T-cell (primary cell): Measurements from ENCODE around the gene ATP6V1B1. TPM values are rescaled to one million over a fixed set of nuclear protein-coding genes. Genes with fewer than 3 reads are reported as not detected.
A peak's percentile ranks its signal among the peaks of the same experiment; 100 is the strongest.

Experiments used
- ATAC-seq, 4 experiments: fragments of 200-7000 bp in 3 of 4; fragments of 150-1000 bp in 1 of 4; cut with Tn5 transposase; replicated peaks in 1 of 4; 1 replicate in 3 of 4; 2 replicates in 1 of 4; pipeline ENCODE4 v1.10.0; 2021; ENCODE audit warnings: moderate library complexity in 3 of 4, mild to moderate bottlenecking in 2 of 4, moderate number of reproducible peaks in 1 of 4
- CTCF ChIA-PET, 2 donors: fragments of 300-600 bp; sonication (Branson Sonifier 250); formaldehyde crosslinking; loops; one replicate each; lab custom pipeline; 2022; ENCODE audit warnings: antibody characterized with exemption in 2 of 2; lab: Charles Lee
- POLR2A ChIA-PET, 2 donors: fragments of 300-600 bp; sonication (Branson Sonifier 250); formaldehyde crosslinking; loops; one replicate each; lab custom pipeline; 2022; ENCODE audit warnings: antibody characterized with exemption in 2 of 2; lab: Charles Lee
- DNase-seq, 35 experiments: peaks; one replicate each; pipeline versions ENCODE4 v3.0.0 to v3.0.0-alpha.2; 2013 to 2023
- H3K27ac ChIP-seq: one replicate; pipeline ENCODE4 v1.5.1; 2013; ENCODE audit warnings: low read length
- H3K27me3 ChIP-seq, 2 experiments: replicated peaks in 1 of 2; 1 replicate in 1 of 2; 2 replicates in 1 of 2; pipeline versions ENCODE4 v1.6.1 to v1.7.0; 2013; ENCODE audit warnings: low read length in 1 of 2, mixed read lengths in 1 of 2; ENCODE audit not compliant: control insufficient read depth in 2 of 2, insufficient read depth in 2 of 2; ENCODE audit errors: extremely low read depth in 1 of 2
- H3K36me3 ChIP-seq, 2 donors: 1 replicate in 1 of 2; 2 replicates in 1 of 2; pipeline versions ENCODE4 v1.6.1 to v1.7.0; 2013; ENCODE audit warnings: low read length in 1 of 2; ENCODE audit not compliant: control insufficient read depth in 2 of 2, insufficient read depth in 1 of 2; ENCODE audit errors: extremely low read depth in 1 of 2
- H3K4me1 ChIP-seq, 2 experiments: 1 replicate in 1 of 2; 2 replicates in 1 of 2; pipeline versions ENCODE4 v1.6.1 to v1.7.0; 2013; ENCODE audit warnings: low read length in 2 of 2, mixed read lengths in 1 of 2; ENCODE audit not compliant: insufficient read depth in 2 of 2, control insufficient read depth in 1 of 2; ENCODE audit errors: extremely low read depth in 1 of 2
- H3K4me3 ChIP-seq, 2 donors: 1 replicate in 1 of 2; 2 replicates in 1 of 2; pipeline versions ENCODE4 v1.5.1 to v1.7.0; 2013; ENCODE audit warnings: mild to moderate bottlenecking in 2 of 2, low read length in 1 of 2, moderate library complexity in 1 of 2; ENCODE audit not compliant: control insufficient read depth in 1 of 2; ENCODE audit errors: extremely low read depth in 1 of 2
- H3K9me3 ChIP-seq: 2 replicates; pipeline ENCODE4 v1.7.0; 2013
- H3K27ac Mint-ChIP-seq, 2 donors: one replicate each; pipeline ENCODE4 v1.8.0; 2020 to 2021; ENCODE audit warnings: mild to moderate bottlenecking in 2 of 2, mixed read lengths in 2 of 2
- H3K27me3 Mint-ChIP-seq, 2 donors: one replicate each; pipeline ENCODE4 v1.8.0; 2021 to 2022; ENCODE audit warnings: mixed read lengths in 2 of 2
- H3K36me3 Mint-ChIP-seq: one replicate; pipeline ENCODE4 v1.8.0; 2021; ENCODE audit warnings: mixed read lengths
- H3K4me1 Mint-ChIP-seq, 3 donors: one replicate each; pipeline ENCODE4 v1.8.0; 2020 to 2022; ENCODE audit warnings: mixed read lengths in 3 of 3, mild to moderate bottlenecking in 1 of 3
- H3K4me3 Mint-ChIP-seq, 3 donors: one replicate each; pipeline ENCODE4 v1.8.0; 2020 to 2022; ENCODE audit warnings: mild to moderate bottlenecking in 3 of 3, mixed read lengths in 3 of 3, moderate library complexity in 3 of 3
- H3K9me3 Mint-ChIP-seq, 3 donors: one replicate each; pipeline ENCODE4 v1.8.0; 2020 to 2022; ENCODE audit warnings: mixed read lengths in 3 of 3
- WGBS: methylation state at CpG from one replicate; pipeline ENCODE4 v1.1.5; 2013; ENCODE audit warnings: missing lambda C conversion rate; ENCODE audit not compliant: insufficient coverage; 5-methylcytosine and 5-hydroxymethylcytosine counted together
- total RNA-seq, 35 experiments: library from RNA in 6 of 35; stranded (reverse) in 6 of 35; fragments of 120-200 nt in 1 of 35; gene quantifications; one replicate each; pipeline versions ENCODE4 v1.2.1 to v1.2.4 and lab custom pipeline; 2013 to 2026

ATP6V1B1 gene
- total RNA-seq, 5 donors from 2014 or later (not counting 1 experiment from before 2014, with no cell fraction given) = not detected

GRCh38 chr2:70888923-70889715 lies 46.6 kb upstream of the ATP6V1B1 start:
- Mint-ChIP-seq H3K9me3 (no peaks in the 10 kb centered on the region), H3K36me3 (no peaks in the 10 kb centered on the region), H3K4me3 (peak overlapping the region; percentile 67 to 82 (median 67)), H3K27ac (peak overlapping the region in 1 of 2 donors; percentile 80), H3K4me1 (peaks cover 26 to 31% (median 28%) of the 10 kb centered on the region in 3 donors), H3K27me3 (peaks cover 68 to 89% of the 10 kb centered on the region in 2 donors)
- ATAC-seq (no peak), DNase-seq (no peak)
- WGBS = 7% methylated on average over 66 of the region's 70 CpGs
- ChIA-PET POLR2A (no interaction called here), CTCF (interaction anchor here in 1 of 2 donors (0.7 kb wide), 1 partner anchor 586 kb away, joined by 3 read pairs; no protein-coding TSS in a partner anchor)
- Histone ChIP-seq H3K36me3 (no peaks in the 10 kb centered on the region), H3K4me3 (peak overlapping the region in 1 of 2 donors; percentile 74), H3K27me3 (peaks cover 20 to 68% of the 10 kb centered on the region in 2 experiments), H3K9me3 (no peaks in the 10 kb centered on the region), H3K4me1 (peaks cover 9 to 31% of the 10 kb centered on the region in 2 experiments), H3K27ac (no peak overlapping the region)

- ChIA-PET CTCF (interaction anchor here in 1 of 2 donors (0.7 kb wide), 1 partner anchor 586 kb away, joined by 3 read pairs; no protein-coding TSS in a partner anchor), POLR2A (no interaction called here)
- no peaks in the 10 kb centered on the region for H3K9me3 Mint-ChIP-seq
- Histone ChIP-seq H3K27ac (no peak overlapping the region), H3K4me1 (peaks cover 9 to 31% of the 10 kb centered on the region in 2 experiments), H3K36me3 (no peaks in the 10 kb centered on the region), H3K4me3 (no peak overlapping the region), H3K27me3 (peaks cover 17 to 74% of the 10 kb centered on the region in 2 experiments), H3K9me3 (no peaks in the 10 kb centered on the region)
- no peak overlapping the region for H3K27ac Mint-ChIP-seq
- ATAC-seq = no peak
- H3K36me3 Mint-ChIP-seq = no peaks in the 10 kb centered on the region
- peaks cover 69 to 90% of the 10 kb centered on the region in 2 donors for H3K27me3 Mint-ChIP-seq
- DNase-seq = no peak
- H3K4me1 Mint-ChIP-seq = peaks cover 26 to 31% (median 28%) of the 10 kb centered on the region in 3 donors
- WGBS = 51% methylated on average over 5 of the region's 5 CpGs
- H3K4me3 Mint-ChIP-seq = peak overlapping the region in 1 of 3 donors; percentile 82
Measured at GRCh38 chr2:70889716-70890037, 46.0 kb upstream of the ATP6V1B1 start.

- H3K36me3 ChIP-seq = no peaks in the 10 kb centered on the region
- DNase-seq = no peak
- Mint-ChIP-seq H3K4me1 (peaks cover 26 to 31% (median 28%) of the 10 kb centered on the region in 3 donors), H3K27me3 (peaks cover 75 to 90% of the 10 kb centered on the region in 2 donors), H3K9me3 (no peaks in the 10 kb centered on the region), H3K36me3 (no peaks in the 10 kb centered on the region), H3K27ac (no peak overlapping the region), H3K4me3 (no peak overlapping the region)
- no peak for ATAC-seq
- ChIA-PET CTCF (no interaction called here), POLR2A (no interaction called here)
- H3K27me3 ChIP-seq = peaks cover 17 to 77% of the 10 kb centered on the region in 2 experiments
- H3K27ac ChIP-seq = no peak overlapping the region
- H3K9me3 ChIP-seq = no peaks in the 10 kb centered on the region
- 52% methylated on average over 3 of the region's 5 CpGs for WGBS
- H3K4me3 ChIP-seq = no peak overlapping the region
- peaks cover 9 to 31% of the 10 kb centered on the region in 2 experiments for H3K4me1 ChIP-seq
Measured at GRCh38 chr2:70890469-70891065, 45.1 kb upstream of the ATP6V1B1 start.

- no peak for ATAC-seq
- H3K4me3 ChIP-seq = no peak overlapping the region
- WGBS = 45% methylated on average over 6 of the region's 9 CpGs
- peaks cover 80 to 93% of the 10 kb centered on the region in 2 donors for H3K27me3 Mint-ChIP-seq
- CTCF ChIA-PET = no interaction called here
- H3K36me3 Mint-ChIP-seq = no peaks in the 10 kb centered on the region
- H3K27ac ChIP-seq = no peak overlapping the region
- H3K4me1 ChIP-seq = peaks cover 7 to 26% of the 10 kb centered on the region in 2 experiments
- H3K27me3 ChIP-seq = peaks cover 14 to 83% of the 10 kb centered on the region in 2 experiments
- H3K27ac Mint-ChIP-seq = no peak overlapping the region
- H3K9me3 ChIP-seq = no peaks in the 10 kb centered on the region
- no peak overlapping the region for H3K4me3 Mint-ChIP-seq
- H3K36me3 ChIP-seq = no peaks in the 10 kb centered on the region
- no peaks in the 10 kb centered on the region for H3K9me3 Mint-ChIP-seq
- no peak for DNase-seq
- POLR2A ChIA-PET = no interaction called here
- peaks cover 29 to 31% (median 29%) of the 10 kb centered on the region in 3 donors for H3K4me1 Mint-ChIP-seq
Measured at GRCh38 chr2:70891572-70892357, 43.9 kb upstream of the ATP6V1B1 start.

GRCh38 chr2:70892750-70893149 lies 43.0 kb upstream of the ATP6V1B1 start:
- no peaks in the 10 kb centered on the region for H3K9me3 ChIP-seq
- Mint-ChIP-seq H3K36me3 (no peaks in the 10 kb centered on the region), H3K27me3 (peaks cover 84 to 94% of the 10 kb centered on the region in 2 donors), H3K4me1 (peaks cover 26 to 28% (median 27%) of the 10 kb centered on the region in 3 donors), H3K4me3 (no peak overlapping the region), H3K9me3 (no peaks in the 10 kb centered on the region), H3K27ac (no peak overlapping the region)
- H3K27me3 ChIP-seq = peaks cover 13 to 87% of the 10 kb centered on the region in 2 experiments
- CTCF ChIA-PET = no interaction called here
- POLR2A ChIA-PET = interaction anchor here in 1 of 2 donors (0.6 kb wide), 1 partner anchor 25 kb away, joined by 4 read pairs; no protein-coding TSS in a partner anchor
- peaks cover 4 to 22% of the 10 kb centered on the region in 2 experiments for H3K4me1 ChIP-seq
- ATAC-seq (no peak), DNase-seq (no peak)
- no peak overlapping the region for H3K27ac ChIP-seq
- H3K4me3 ChIP-seq = no peak overlapping the region
- 86% methylated on average over 1 of the region's 5 CpGs for WGBS
- H3K36me3 ChIP-seq = no peaks in the 10 kb centered on the region

GRCh38 chr2:70893186-70893585 lies 42.5 kb upstream of the ATP6V1B1 start:
- no peaks in the 10 kb centered on the region for H3K36me3 ChIP-seq
- CTCF ChIA-PET = no interaction called here

More at GRCh38 chr2:70893186-70893585, 42.5 kb upstream of the ATP6V1B1 start:
- Mint-ChIP-seq H3K27ac (no peak overlapping the region), H3K4me3 (no peak overlapping the region), H3K36me3 (no peaks in the 10 kb centered on the region), H3K9me3 (no peaks in the 10 kb centered on the region), H3K27me3 (peaks cover 84 to 94% of the 10 kb centered on the region in 2 donors), H3K4me1 (peaks cover 22 to 28% (median 24%) of the 10 kb centered on the region in 3 donors)
- H3K9me3 ChIP-seq = no peaks in the 10 kb centered on the region
- H3K4me3 ChIP-seq = no peak overlapping the region
- WGBS = no CpG with 5 or more reads among the region's 2 CpGs
- POLR2A ChIA-PET = interaction anchor here in 1 of 2 donors (0.6 kb wide), 1 partner anchor 26 kb away, joined by 4 read pairs; no protein-coding TSS in a partner anchor
- peaks cover 3 to 17% of the 10 kb centered on the region in 2 experiments for H3K4me1 ChIP-seq
- DNase-seq (no peak), ATAC-seq (no peak)
- no peak overlapping the region for H3K27ac ChIP-seq
- peaks cover 17 to 87% of the 10 kb centered on the region in 2 experiments for H3K27me3 ChIP-seq
